ENCODE data around the gene SLC27A5.
"Not testable (repeated sequence)": the region's sequence is repeated elsewhere in the genome, so short reads cannot be mapped to it uniquely, and the experiment has no call there.

SLC27A5 gene

DNA sequence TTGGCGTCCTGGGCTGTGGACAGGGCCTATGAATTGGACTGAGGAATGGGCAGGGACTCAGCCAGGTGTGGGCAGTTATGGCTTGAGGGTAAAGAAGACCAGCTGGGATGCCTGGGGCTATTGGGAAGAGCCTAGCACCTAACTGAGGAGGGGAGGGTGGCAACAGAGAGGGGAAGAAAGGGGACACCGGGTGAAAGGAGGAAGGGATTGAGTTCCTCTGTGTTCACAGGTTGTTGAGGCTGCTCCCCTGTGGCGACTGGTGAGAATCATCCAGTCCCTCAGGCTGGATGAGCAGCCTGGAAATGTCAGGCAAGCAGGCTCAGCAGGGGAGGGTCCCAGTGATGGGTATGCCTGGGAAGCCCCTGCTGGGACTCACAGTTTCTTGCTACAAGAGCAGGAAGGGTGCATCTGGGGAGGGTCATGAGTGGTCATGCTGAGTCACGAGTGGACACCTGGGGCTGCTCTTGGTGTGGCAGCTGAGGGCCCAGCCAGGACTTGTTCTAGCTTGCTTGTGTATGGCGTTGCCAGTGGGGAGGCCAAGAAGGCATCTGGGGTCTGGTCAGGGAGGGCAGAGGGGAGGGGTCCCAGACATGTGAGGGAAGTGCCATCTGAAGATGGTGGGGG is 43.5 kb downstream of the SLC27A5 start:
- Histone ChIP-seq H3K27ac (ENCODE audit: low read length) (no peak overlapping the region), H3K36me3 (ENCODE audit: insufficient read depth, low read depth, low read length) (peaks cover 17% of the 10 kb centered on the region), H3K4me3 (ENCODE audit: low read length) (no peak overlapping the region; the same call in 1 of the 2 replicates), H3K27me3 (ENCODE audit: insufficient read depth, low read length) (peaks cover 11% of the 10 kb centered on the region), H3K4me1 (ENCODE audit: insufficient read depth, low read length) (no peaks in the 10 kb centered on the region), H3K9ac (ENCODE audit: low read depth, low read length) (no peak overlapping the region), H3K9me3 (ENCODE audit: insufficient read depth, low read depth, low read length) (no peaks in the 10 kb centered on the region)

DNA sequence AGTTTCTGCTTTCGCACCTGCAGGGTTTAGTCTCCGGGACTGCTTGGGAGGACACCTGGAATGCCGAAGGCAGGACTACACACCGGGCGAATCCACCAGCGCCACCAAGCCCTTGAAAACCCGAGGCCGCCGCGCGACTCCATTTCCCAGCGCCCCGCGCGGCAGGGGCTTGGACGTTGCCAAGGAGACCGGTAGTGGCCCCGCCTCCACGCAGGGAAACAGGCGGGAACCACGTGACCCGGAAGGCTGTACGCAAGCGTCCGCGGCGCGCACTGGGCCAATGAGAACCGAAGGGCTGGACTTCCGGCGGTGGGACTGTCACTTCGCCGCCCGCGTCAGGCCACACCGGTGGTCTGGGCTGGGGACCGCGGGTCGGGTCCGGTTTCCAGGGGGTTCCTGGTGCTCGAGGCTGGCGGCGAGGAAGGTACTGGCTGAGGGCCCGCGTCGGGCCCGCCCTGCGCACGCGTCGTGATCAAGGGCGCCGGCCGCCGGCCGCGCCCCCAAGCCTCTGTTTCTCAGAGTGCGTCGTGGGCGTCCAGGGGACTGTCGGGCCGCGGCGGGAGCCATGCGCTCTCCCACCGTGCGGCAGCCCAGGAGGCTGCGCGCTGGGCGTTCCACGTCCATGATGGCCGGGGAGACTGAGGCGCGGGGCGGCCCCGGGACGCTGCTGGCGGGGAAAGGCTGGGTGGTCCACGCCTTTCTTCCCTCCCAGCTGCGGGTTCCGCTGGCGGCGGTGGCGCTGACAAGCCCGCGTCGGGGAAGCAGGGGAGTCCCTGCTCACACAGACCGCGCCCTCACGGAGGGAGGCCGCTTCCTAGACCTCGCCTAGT is 44.8 kb downstream of the SLC27A5 start, which contains the start of gene ZNF324:
TSS of gene ZNF324 (plus strand) at position 321 of the 830 bp plus-strand sequence. CDS start 2,106 bp downstream, outside the sequence.
- Histone ChIP-seq H3K9ac (ENCODE audit: low read depth, low read length) (peak within 1 kb of the TSS; percentile 51; the same call in 1 of the 2 replicates), H3K4me1 (ENCODE audit: insufficient read depth, low read length) (no peaks in the 10 kb centered on the region), H3K4me3 (ENCODE audit: low read length) (peak within 1 kb of the TSS; percentile 82), H3K36me3 (ENCODE audit: insufficient read depth, low read depth, low read length) (peaks cover 8% of the 10 kb centered on the region; the same call in 1 of the 2 replicates), H3K27ac (ENCODE audit: low read length) (no peak within 1 kb of the TSS), H3K27me3 (ENCODE audit: insufficient read depth, low read length) (peaks cover 11% of the 10 kb centered on the region), H3K9me3 (ENCODE audit: insufficient read depth, low read depth, low read length) (no peaks in the 10 kb centered on the region)

- peak overlapping the region; percentile 16; the same call in 1 of the 2 replicates for H3K9ac ChIP-seq (ENCODE audit: low read depth, low read length)
- 0 out of 2 replicates have a peak, but pooled peaks cover 4% of the 10 kb centered on the region for H3K36me3 ChIP-seq (ENCODE audit: insufficient read depth, low read depth, low read length)
- H3K4me3 ChIP-seq (ENCODE audit: low read length) = peak overlapping the region; percentile 82
- H3K4me1 ChIP-seq (ENCODE audit: insufficient read depth, low read length) = no peaks in the 10 kb centered on the region
- peaks cover 11% of the 10 kb centered on the region for H3K27me3 ChIP-seq (ENCODE audit: insufficient read depth, low read length)
- H3K9me3 ChIP-seq (ENCODE audit: insufficient read depth, low read depth, low read length) = no peaks in the 10 kb centered on the region
- no peak overlapping the region for H3K27ac ChIP-seq (ENCODE audit: low read length)
Observed at GRCh38 chr19:58466089-58466759, 45.6 kb downstream of the SLC27A5 start.

GRCh38 chr19:58460039-58460438 is 51.8 kb downstream of the SLC27A5 start:
- Histone ChIP-seq H3K9ac (ENCODE audit: low read depth, low read length) (no peak overlapping the region), H3K4me3 (ENCODE audit: low read length) (no peak overlapping the region), H3K27me3 (ENCODE audit: insufficient read depth, low read length) (no peaks in the 10 kb centered on the region), H3K36me3 (ENCODE audit: insufficient read depth, low read depth, low read length) (no peaks in the 10 kb centered on the region), H3K27ac (ENCODE audit: low read length) (no peak overlapping the region), H3K9me3 (ENCODE audit: insufficient read depth, low read depth, low read length) (no peaks in the 10 kb centered on the region), H3K4me1 (ENCODE audit: insufficient read depth, low read length) (no peaks in the 10 kb centered on the region)

GRCh38 chr19:58456111-58456510 is 55.7 kb downstream of the SLC27A5 start:
- Histone ChIP-seq H3K9ac (ENCODE audit: low read depth, low read length) (no peak overlapping the region), H3K36me3 (ENCODE audit: insufficient read depth, low read depth, low read length) (no peaks in the 10 kb centered on the region), H3K27ac (ENCODE audit: low read length) (no peak overlapping the region), H3K4me1 (ENCODE audit: insufficient read depth, low read length) (no peaks in the 10 kb centered on the region), H3K4me3 (ENCODE audit: low read length) (no peak overlapping the region), H3K27me3 (ENCODE audit: insufficient read depth, low read length) (peaks cover 17% of the 10 kb centered on the region), H3K9me3 (ENCODE audit: insufficient read depth, low read depth, low read length) (no peaks in the 10 kb centered on the region)

- Histone ChIP-seq H3K4me1 (ENCODE audit: insufficient read depth, low read length) (no peaks in the 10 kb centered on the region), H3K36me3 (ENCODE audit: insufficient read depth, low read depth, low read length) (no peaks in the 10 kb centered on the region), H3K9me3 (ENCODE audit: insufficient read depth, low read depth, low read length) (no peaks in the 10 kb centered on the region), H3K27ac (ENCODE audit: low read length) (no peak overlapping the region), H3K27me3 (ENCODE audit: insufficient read depth, low read length) (peaks cover 25% of the 10 kb centered on the region), H3K9ac (ENCODE audit: low read depth, low read length) (no peak overlapping the region), H3K4me3 (ENCODE audit: low read length) (no peak overlapping the region)
Observed at GRCh38 chr19:58455306-58455705, 56.5 kb downstream of the SLC27A5 start.

- Histone ChIP-seq H3K27ac (ENCODE audit: low read length) (no peak overlapping the region), H3K4me1 (ENCODE audit: insufficient read depth, low read length) (no peaks in the 10 kb centered on the region), H3K27me3 (ENCODE audit: insufficient read depth, low read length) (peaks cover 33% of the 10 kb centered on the region), H3K9me3 (ENCODE audit: insufficient read depth, low read depth, low read length) (peaks cover 15% of the 10 kb centered on the region), H3K36me3 (ENCODE audit: insufficient read depth, low read depth, low read length) (no peaks in the 10 kb centered on the region), H3K9ac (ENCODE audit: low read depth, low read length) (no peak overlapping the region), H3K4me3 (ENCODE audit: low read length) (no peak overlapping the region)
Observed at GRCh38 chr19:58453743-58454142, 58.0 kb downstream of the SLC27A5 start.

GRCh38 chr19:58451358-58452101 is 60.3 kb downstream of the SLC27A5 start, which contains the start of gene ZNF324B:
Gene ZNF324B (plus strand): TSS chr19:58451622. CDS start chr19:58453702, 2,080 bp downstream.
- peaks cover 33% of the 10 kb centered on the region for H3K27me3 ChIP-seq (ENCODE audit: insufficient read depth, low read length)
- H3K9ac ChIP-seq (ENCODE audit: low read depth, low read length) = peak within 1 kb of the TSS; percentile 41; the same call in 1 of the 2 replicates
- H3K9me3 ChIP-seq (ENCODE audit: insufficient read depth, low read depth, low read length) = peaks cover 17% of the 10 kb centered on the region
- peak within 1 kb of the TSS; percentile 77 for H3K4me3 ChIP-seq (ENCODE audit: low read length)
- H3K27ac ChIP-seq (ENCODE audit: low read length) = no peak within 1 kb of the TSS
- H3K36me3 ChIP-seq (ENCODE audit: insufficient read depth, low read depth, low read length) = no peaks in the 10 kb centered on the region
- no peaks in the 10 kb centered on the region for H3K4me1 ChIP-seq (ENCODE audit: insufficient read depth, low read length)

GRCh38 chr19:58450856-58451357 is 60.9 kb downstream of the SLC27A5 start:
- Histone ChIP-seq H3K4me1 (ENCODE audit: insufficient read depth, low read length) (no peaks in the 10 kb centered on the region), H3K27ac (ENCODE audit: low read length) (no peak overlapping the region), H3K4me3 (ENCODE audit: low read length) (peak overlapping the region; percentile 77), H3K27me3 (ENCODE audit: insufficient read depth, low read length) (peaks cover 33% of the 10 kb centered on the region), H3K9ac (ENCODE audit: low read depth, low read length) (no peak overlapping the region), H3K9me3 (ENCODE audit: insufficient read depth, low read depth, low read length) (peaks cover 17% of the 10 kb centered on the region), H3K36me3 (ENCODE audit: insufficient read depth, low read depth, low read length) (no peaks in the 10 kb centered on the region)

DNA sequence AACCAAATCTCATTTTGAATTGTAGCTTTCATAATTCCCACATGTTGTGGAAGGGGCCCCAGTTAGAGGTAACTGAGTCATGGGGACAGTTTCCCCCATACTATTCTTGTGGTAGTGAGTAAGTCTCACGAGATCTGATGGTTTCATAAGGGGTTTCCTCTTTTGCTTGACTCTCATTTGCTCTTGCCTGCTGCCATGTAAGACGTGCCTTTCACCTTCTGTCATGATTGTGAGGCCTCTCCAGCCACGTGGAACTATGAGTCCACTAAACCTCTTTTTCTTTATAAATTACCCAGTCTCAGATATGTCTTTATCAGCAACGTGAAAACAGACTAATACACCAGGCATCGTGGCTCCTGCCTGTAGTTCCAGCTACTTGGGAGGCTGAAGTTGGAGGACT is 61.8 kb downstream of the SLC27A5 start:
- not testable (repeated sequence) for H3K27ac ChIP-seq (ENCODE audit: low read length); H3K4me3 ChIP-seq (ENCODE audit: low read length); H3K36me3 ChIP-seq (ENCODE audit: insufficient read depth, low read depth, low read length); H3K9ac ChIP-seq (ENCODE audit: low read depth, low read length); H3K4me1 ChIP-seq (ENCODE audit: insufficient read depth, low read length)
- Histone ChIP-seq H3K27me3 (ENCODE audit: insufficient read depth, low read length) (peaks cover 35% of the 10 kb centered on the region), H3K9me3 (ENCODE audit: insufficient read depth, low read depth, low read length) (peaks cover 17% of the 10 kb centered on the region)

GRCh38 chr19:58448860-58449259 is 62.9 kb downstream of the SLC27A5 start:
- Histone ChIP-seq H3K9me3 (ENCODE audit: insufficient read depth, low read depth, low read length) (peaks cover 17% of the 10 kb centered on the region), H3K27me3 (ENCODE audit: insufficient read depth, low read length) (peaks cover 37% of the 10 kb centered on the region)
- not testable (repeated sequence) for H3K27ac ChIP-seq (ENCODE audit: low read length); H3K4me1 ChIP-seq (ENCODE audit: insufficient read depth, low read length); H3K36me3 ChIP-seq (ENCODE audit: insufficient read depth, low read depth, low read length); H3K4me3 ChIP-seq (ENCODE audit: low read length); H3K9ac ChIP-seq (ENCODE audit: low read depth, low read length)

All from iPS-20b (cell line).